GM12891 (cell line): ENCODE results near the gene TMC2.

ENCODE experiments used
- POLR2A ChIP-seq: IDR thresholded peaks from 2 replicates; pipeline ENCODE4 v1.6.1; 2011; ENCODE audit warnings: low read depth, low read length, control low read depth
- POLR2AphosphoS5 ChIP-seq: IDR thresholded peaks from 2 replicates; pipeline ENCODE4 v1.6.1; 2011; ENCODE audit warnings: low read depth, low read length, control low read depth

DNA sequence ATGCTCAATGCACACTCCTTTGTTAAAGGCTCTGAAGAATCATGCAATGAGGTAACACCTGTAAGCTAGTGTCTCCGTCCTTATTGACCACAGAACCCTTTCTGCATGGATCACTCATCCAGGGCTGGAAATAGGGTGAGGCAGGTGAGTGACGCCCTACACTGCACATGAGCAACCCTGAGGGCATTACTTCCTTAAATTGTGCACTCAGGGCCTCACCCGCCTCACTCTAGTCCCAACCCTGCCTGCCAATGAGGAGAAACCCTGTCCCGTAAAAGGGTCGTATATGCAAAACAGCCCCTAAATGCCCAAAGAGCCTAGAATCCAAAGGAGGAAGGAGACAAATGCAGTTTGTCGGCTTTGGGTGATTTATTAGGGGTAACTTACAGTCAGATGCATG is 82.4 kb downstream of the TMC2 start:
- TF ChIP-seq POLR2A (no peak), POLR2AphosphoS5 (no peak)
